ENCODE measurements around the gene FALEC.

FALEC gene

DNA sequence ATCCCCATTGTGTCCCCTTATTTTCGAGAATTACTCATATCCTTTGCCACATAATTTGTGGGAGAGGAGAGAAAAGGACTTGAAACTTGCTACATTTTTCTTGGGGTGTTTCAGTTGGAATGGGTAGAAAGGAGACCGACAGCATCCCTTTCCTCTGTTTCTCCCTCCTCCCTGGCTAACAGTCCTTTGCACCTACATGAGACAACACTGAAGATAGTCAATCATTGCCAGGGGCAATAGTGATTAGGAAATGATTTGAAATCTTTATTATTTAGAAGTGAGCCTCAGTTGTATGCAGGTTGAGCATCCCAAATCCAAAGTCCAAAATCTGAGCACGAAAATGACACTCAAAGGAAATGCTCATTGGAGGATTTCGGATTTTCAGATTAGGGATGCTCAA, 36.2 kb upstream of the FALEC start:
- TF ChIP-seq POLR2AphosphoS5 (IDR thresholded peaks at IDR 0.05; ENCODE audit: low read depth, low read length) = no peak
- no peak for TF ChIP-seq FOXP2 (optimal IDR thresholded peaks at IDR 0.05; ENCODE audit: borderline replicate concordance, extremely low read depth, extremely low read length, insufficient read depth)
- TF ChIP-seq, protein P1, sequence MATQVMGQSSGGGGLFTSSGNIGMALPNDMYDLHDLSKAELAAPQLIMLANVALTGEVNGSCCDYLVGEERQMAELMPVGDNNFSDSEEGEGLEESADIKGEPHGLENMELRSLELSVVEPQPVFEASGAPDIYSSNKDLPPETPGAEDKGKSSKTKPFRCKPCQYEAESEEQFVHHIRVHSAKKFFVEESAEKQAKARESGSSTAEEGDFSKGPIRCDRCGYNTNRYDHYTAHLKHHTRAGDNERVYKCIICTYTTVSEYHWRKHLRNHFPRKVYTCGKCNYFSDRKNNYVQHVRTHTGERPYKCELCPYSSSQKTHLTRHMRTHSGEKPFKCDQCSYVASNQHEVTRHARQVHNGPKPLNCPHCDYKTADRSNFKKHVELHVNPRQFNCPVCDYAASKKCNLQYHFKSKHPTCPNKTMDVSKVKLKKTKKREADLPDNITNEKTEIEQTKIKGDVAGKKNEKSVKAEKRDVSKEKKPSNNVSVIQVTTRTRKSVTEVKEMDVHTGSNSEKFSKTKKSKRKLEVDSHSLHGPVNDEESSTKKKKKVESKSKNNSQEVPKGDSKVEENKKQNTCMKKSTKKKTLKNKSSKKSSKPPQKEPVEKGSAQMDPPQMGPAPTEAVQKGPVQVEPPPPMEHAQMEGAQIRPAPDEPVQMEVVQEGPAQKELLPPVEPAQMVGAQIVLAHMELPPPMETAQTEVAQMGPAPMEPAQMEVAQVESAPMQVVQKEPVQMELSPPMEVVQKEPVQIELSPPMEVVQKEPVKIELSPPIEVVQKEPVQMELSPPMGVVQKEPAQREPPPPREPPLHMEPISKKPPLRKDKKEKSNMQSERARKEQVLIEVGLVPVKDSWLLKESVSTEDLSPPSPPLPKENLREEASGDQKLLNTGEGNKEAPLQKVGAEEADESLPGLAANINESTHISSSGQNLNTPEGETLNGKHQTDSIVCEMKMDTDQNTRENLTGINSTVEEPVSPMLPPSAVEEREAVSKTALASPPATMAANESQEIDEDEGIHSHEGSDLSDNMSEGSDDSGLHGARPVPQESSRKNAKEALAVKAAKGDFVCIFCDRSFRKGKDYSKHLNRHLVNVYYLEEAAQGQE (IDR thresholded peaks at IDR 0.05; ENCODE audit: insufficient read depth in 1 of 2, low read depth in 2 of 2, low read length in 2 of 2) = no peak
- TF ChIP-seq TAF1 (IDR thresholded peaks at IDR 0.05; ENCODE audit: borderline replicate concordance, insufficient read depth, low read length) = no peak
- TF ChIP-seq SIN3A (IDR thresholded peaks at IDR 0.05; ENCODE audit: borderline replicate concordance, insufficient read depth, low read length) = no peak

DNA sequence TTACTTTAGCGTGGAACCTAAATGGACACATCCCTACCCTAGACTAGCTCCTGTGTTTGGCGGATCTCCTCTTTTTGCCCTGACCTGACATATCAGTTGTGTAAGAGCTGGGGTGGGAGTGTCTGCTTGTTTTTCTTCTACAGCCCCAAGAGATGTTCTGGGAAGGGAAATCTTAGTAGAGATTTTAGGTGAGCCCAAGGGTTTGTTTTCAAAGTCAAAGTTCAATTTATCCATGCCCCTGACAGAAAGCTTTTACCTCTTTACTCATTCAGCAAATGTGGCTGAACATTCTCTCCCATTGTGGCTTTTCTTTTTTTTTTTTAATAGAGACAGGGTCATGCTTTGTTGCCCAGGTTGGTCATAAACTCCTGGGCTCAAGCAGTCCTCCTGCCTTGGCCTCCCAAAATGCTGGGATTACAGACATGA, 35.6 kb upstream of the FALEC start:
- TF ChIP-seq, protein P1 (IDR thresholded peaks at IDR 0.05; ENCODE audit: insufficient read depth in 1 of 2, low read depth in 2 of 2, low read length in 2 of 2) = no peak
- TF ChIP-seq SIN3A (IDR thresholded peaks at IDR 0.05; ENCODE audit: borderline replicate concordance, insufficient read depth, low read length) = no peak
- no peak for TF ChIP-seq TAF1 (IDR thresholded peaks at IDR 0.05; ENCODE audit: borderline replicate concordance, insufficient read depth, low read length)
- no peak for TF ChIP-seq POLR2AphosphoS5 (IDR thresholded peaks at IDR 0.05; ENCODE audit: low read depth, low read length)
- no peak for TF ChIP-seq FOXP2 (optimal IDR thresholded peaks at IDR 0.05; ENCODE audit: borderline replicate concordance, extremely low read depth, extremely low read length, insufficient read depth)

DNA sequence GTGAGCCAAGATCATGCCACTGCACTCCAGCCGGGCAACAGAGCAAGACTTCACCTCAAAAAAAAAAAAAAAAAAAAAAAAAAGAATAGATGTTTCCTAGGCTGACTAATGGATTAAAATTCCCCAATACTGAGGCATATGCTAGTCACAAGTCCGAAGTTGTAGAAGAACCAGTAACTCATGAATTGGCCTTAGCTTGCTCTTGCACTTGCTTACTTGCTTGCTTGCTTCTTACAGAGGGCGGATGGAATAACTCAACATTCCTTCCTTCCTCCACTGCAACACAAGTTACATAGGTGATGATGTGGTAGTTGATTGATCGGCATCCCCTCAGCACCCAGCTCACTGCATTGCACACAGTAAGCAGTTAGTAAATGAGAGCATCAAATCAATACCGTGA, 31.1 kb upstream of the FALEC start:
- TF ChIP-seq FOXP2 (optimal IDR thresholded peaks at IDR 0.05; ENCODE audit: borderline replicate concordance, extremely low read depth, extremely low read length, insufficient read depth) (no peak), TAF1 (IDR thresholded peaks at IDR 0.05; ENCODE audit: borderline replicate concordance, insufficient read depth, low read length) (no peak), SIN3A (IDR thresholded peaks at IDR 0.05; ENCODE audit: borderline replicate concordance, insufficient read depth, low read length) (no peak), POLR2AphosphoS5 (IDR thresholded peaks at IDR 0.05; ENCODE audit: low read depth, low read length) (no peak)
- TF ChIP-seq, protein P1 (IDR thresholded peaks at IDR 0.05; ENCODE audit: insufficient read depth in 1 of 2, low read depth in 2 of 2, low read length in 2 of 2) = no peak

DNA sequence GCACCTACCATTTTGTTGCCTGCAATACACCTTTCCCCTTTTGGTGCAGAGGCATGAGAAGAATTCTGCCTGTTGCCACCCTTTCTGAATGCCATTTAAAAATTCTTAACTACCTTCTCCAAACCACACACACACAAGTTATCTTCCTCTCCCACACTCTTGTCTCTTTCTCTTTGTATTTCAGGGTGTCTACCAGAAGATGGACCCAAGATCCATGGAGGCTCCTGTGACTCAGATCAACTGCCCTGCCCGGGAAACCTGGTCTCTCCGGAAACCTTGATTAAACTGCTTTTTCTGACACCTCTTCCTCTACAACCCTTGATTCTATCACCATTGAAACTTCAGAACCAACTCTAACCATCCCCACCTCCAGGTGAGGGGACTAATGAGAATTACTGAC, 30.7 kb upstream of the FALEC start:
- TF ChIP-seq TAF1 (IDR thresholded peaks at IDR 0.05; ENCODE audit: borderline replicate concordance, insufficient read depth, low read length) (no peak), FOXP2 (optimal IDR thresholded peaks at IDR 0.05; ENCODE audit: borderline replicate concordance, extremely low read depth, extremely low read length, insufficient read depth) (no peak), SIN3A (IDR thresholded peaks at IDR 0.05; ENCODE audit: borderline replicate concordance, insufficient read depth, low read length) (no peak), POLR2AphosphoS5 (IDR thresholded peaks at IDR 0.05; ENCODE audit: low read depth, low read length) (no peak)
- TF ChIP-seq, protein P1 (IDR thresholded peaks at IDR 0.05; ENCODE audit: insufficient read depth in 1 of 2, low read depth in 2 of 2, low read length in 2 of 2) = no peak

Measured in PFSK-1 (cell line).